Tibial artery (tissue), 4 donors: Measurements from ENCODE around the gene DOCK11.

ENCODE experiments used
- DNase-seq, 2 donors: peaks; one replicate each; pipeline ENCODE4 v3.0.0-alpha.2; 2019
- H3K27ac ChIP-seq, 2 donors: fragments of 200-600 bp; sonication (generic) in 1 of 2; 1 replicate in 1 of 2; 2 replicates in 1 of 2; pipeline ENCODE4 v1.5.1; 2018 to 2019; ENCODE audit warnings: mild to moderate bottlenecking in 1 of 2
- H3K27me3 ChIP-seq, 2 donors: fragments of 200-600 bp; sonication (generic) in 1 of 2; one replicate each; pipeline versions ENCODE4 v1.5.1 to v1.6.0; 2016 to 2019
- H3K36me3 ChIP-seq, 3 donors: fragments of 200-600 bp; sonication (generic) in 2 of 3; one replicate each; pipeline ENCODE4 v1.5.1; 2016 to 2019; ENCODE audit warnings: mild to moderate bottlenecking in 2 of 3
- H3K4me1 ChIP-seq, 4 donors: fragments of 200-600 bp; sonication (generic) in 2 of 4; 1 replicate in 3 of 4; 2 replicates in 1 of 4; pipeline ENCODE4 v1.5.1; 2016 to 2019
- H3K4me3 ChIP-seq, 2 donors: fragments of 200-600 bp; sonication (generic) in 1 of 2; 1 replicate in 1 of 2; 2 replicates in 1 of 2; pipeline ENCODE4 v1.5.1; 2018 to 2019; ENCODE audit warnings: mild to moderate bottlenecking in 2 of 2
- H3K9me3 ChIP-seq, 3 donors: fragments of 200-600 bp; sonication (generic) in 1 of 3; one replicate each; pipeline ENCODE4 v1.5.1; 2016 to 2019
- intact Hi-C: fragments of 100-400 bp; cut with DNase I; formaldehyde crosslinking; loops from one replicate; pipeline ENCODE4 v1.15.0; 2023; ENCODE audit warnings: low total_unique reads
- TF ChIP-seq, protein P1 (sequence below), 2 experiments: fragments of 200-600 bp in 1 of 2; fragments of 450-650 bp in 1 of 2; IDR thresholded peaks; one replicate each; pipeline ENCODE4 v1.5.1; 2017 to 2019; ENCODE audit warnings: antibody characterized with exemption in 2 of 2, mild to moderate bottlenecking in 1 of 2, moderate library complexity in 1 of 2

DOCK11 gene

DNA sequence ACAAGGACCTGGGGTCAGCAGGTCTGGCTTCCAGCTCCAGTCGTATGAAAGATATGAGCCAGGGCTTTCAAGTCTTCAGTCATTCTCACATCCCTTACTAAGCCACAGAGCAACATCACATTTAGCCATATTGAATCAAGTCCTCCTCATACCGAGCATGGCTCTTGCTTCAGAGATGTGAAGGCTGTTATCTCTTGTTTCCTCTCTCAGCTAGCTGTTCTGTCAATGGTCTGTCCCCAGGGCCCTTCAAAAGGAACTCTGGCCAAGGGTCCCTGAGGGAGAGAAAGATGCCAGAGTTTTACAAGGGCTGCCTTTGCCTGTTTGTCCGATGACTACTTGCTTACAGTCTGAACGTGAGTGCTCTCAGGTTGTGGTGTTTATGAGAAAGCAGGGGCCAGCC, 30.5 kb downstream of the DOCK11 start:
- TF ChIP-seq, protein P1, sequence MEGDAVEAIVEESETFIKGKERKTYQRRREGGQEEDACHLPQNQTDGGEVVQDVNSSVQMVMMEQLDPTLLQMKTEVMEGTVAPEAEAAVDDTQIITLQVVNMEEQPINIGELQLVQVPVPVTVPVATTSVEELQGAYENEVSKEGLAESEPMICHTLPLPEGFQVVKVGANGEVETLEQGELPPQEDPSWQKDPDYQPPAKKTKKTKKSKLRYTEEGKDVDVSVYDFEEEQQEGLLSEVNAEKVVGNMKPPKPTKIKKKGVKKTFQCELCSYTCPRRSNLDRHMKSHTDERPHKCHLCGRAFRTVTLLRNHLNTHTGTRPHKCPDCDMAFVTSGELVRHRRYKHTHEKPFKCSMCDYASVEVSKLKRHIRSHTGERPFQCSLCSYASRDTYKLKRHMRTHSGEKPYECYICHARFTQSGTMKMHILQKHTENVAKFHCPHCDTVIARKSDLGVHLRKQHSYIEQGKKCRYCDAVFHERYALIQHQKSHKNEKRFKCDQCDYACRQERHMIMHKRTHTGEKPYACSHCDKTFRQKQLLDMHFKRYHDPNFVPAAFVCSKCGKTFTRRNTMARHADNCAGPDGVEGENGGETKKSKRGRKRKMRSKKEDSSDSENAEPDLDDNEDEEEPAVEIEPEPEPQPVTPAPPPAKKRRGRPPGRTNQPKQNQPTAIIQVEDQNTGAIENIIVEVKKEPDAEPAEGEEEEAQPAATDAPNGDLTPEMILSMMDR (IDR thresholded peaks at IDR 0.05) = no peak
- Histone ChIP-seq H3K27ac (peak overlapping the region; percentile 57 to 63), H3K36me3 (no peaks in the 10 kb centered on the region), H3K9me3 (no peaks in the 10 kb centered on the region), H3K4me3 (no peak overlapping the region), H3K4me1 (peaks cover 0 to 68% (median 12%) of the 10 kb centered on the region in 4 donors), H3K27me3 (no peaks in the 10 kb centered on the region)
- intact Hi-C loops = no loop called here
- DNase-seq = no peak

- DNase-seq = no peak
- intact Hi-C loops = no loop called here
- no peak overlapping the region for H3K4me3 ChIP-seq
Observed at GRCh38 chrX:118528071-118528737, 32.6 kb downstream of the DOCK11 start.

GRCh38 chrX:118530219-118530911, 34.8 kb downstream of the DOCK11 start:
- DNase-seq = no peak
- Histone ChIP-seq H3K27me3 (no peaks in the 10 kb centered on the region), H3K27ac (peak overlapping the region in 1 of 2 donors; percentile 38), H3K9me3 (no peaks in the 10 kb centered on the region), H3K4me1 (peaks cover 0 to 48% (median 2%) of the 10 kb centered on the region in 4 donors), H3K4me3 (no peak overlapping the region), H3K36me3 (no peaks in the 10 kb centered on the region)
- intact Hi-C loops = no loop called here
- TF ChIP-seq, protein P1 (IDR thresholded peaks at IDR 0.05) = no peak

More at GRCh38 chrX:118528071-118528737, 32.6 kb downstream of the DOCK11 start:
- H3K36me3 ChIP-seq = no peaks in the 10 kb centered on the region
- H3K4me1 ChIP-seq = peaks cover 0 to 48% (median 2%) of the 10 kb centered on the region in 4 donors
- TF ChIP-seq, protein P1 (IDR thresholded peaks at IDR 0.05) = no peak
- no peaks in the 10 kb centered on the region for H3K27me3 ChIP-seq
- peak overlapping the region; percentile 14 to 63 for H3K27ac ChIP-seq
- no peaks in the 10 kb centered on the region for H3K9me3 ChIP-seq

DNA sequence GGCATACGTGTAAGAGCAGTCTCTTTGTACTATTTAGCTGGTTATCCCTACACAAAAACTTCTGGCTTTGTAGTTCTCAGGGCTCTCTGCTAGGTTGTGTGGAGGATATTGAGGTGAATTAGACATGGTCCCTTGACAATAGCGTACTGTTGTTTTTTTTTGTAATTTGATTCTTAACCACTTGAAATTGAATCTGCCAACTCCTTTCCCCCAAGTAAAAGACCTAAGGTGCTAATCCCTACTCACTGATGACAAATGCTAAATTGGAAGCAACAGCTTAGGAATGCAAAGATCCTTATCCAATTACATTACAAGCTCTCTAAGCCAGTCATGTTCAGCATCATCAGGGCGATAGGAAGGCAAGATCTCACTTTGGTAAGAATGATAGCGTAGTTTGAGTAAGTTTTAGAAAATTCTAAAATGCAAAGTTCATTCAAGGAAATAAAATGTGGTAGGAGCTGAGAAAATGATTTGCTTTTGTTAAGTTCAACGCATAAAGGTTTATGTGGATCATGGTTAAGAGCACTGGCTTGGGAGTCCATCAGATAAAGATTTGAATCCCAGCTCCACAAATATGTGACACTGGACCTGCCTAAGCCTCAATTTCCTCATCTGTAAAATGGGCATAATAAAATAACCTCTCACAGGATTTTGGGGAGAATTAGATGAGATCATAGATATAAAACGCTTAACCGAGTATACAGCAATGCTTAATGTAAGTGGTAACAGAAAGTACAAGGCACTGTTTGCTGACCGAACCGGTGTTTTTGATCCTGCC, 39.3 kb downstream of the DOCK11 start:
- intact Hi-C loops = no loop called here
- Histone ChIP-seq H3K36me3 (no peaks in the 10 kb centered on the region), H3K27me3 (no peaks in the 10 kb centered on the region), H3K9me3 (no peaks in the 10 kb centered on the region), H3K4me1 (peaks cover 0 to 59% (median 2%) of the 10 kb centered on the region in 4 donors), H3K4me3 (no peak overlapping the region), H3K27ac (no peak overlapping the region)
- TF ChIP-seq, protein P1 (IDR thresholded peaks at IDR 0.05) = no peak
- DNase-seq = no peak

- H3K4me1 ChIP-seq = peaks cover 0 to 54% (median 2%) of the 10 kb centered on the region in 4 donors
- peak overlapping the region; percentile 41 to 47 for H3K27ac ChIP-seq
- no peaks in the 10 kb centered on the region for H3K36me3 ChIP-seq
- TF ChIP-seq, protein P1 (IDR thresholded peaks at IDR 0.05) = no peak
- H3K27me3 ChIP-seq = no peaks in the 10 kb centered on the region
- no peak overlapping the region for H3K4me3 ChIP-seq
- H3K9me3 ChIP-seq = no peaks in the 10 kb centered on the region
- intact Hi-C loops = no loop called here
- DNase-seq = no peak
Observed at GRCh38 chrX:118536204-118536603, 40.6 kb downstream of the DOCK11 start.
